ENCODE results near the gene TMPRSS13. TPM values are rescaled to one million over a fixed set of nuclear protein-coding genes. Genes with fewer than 3 reads are reported as not detected.

Gene TMPRSS13
- total and polyA plus RNA-seq, 2 donors = 1.5 to 3.5 TPM

DNA sequence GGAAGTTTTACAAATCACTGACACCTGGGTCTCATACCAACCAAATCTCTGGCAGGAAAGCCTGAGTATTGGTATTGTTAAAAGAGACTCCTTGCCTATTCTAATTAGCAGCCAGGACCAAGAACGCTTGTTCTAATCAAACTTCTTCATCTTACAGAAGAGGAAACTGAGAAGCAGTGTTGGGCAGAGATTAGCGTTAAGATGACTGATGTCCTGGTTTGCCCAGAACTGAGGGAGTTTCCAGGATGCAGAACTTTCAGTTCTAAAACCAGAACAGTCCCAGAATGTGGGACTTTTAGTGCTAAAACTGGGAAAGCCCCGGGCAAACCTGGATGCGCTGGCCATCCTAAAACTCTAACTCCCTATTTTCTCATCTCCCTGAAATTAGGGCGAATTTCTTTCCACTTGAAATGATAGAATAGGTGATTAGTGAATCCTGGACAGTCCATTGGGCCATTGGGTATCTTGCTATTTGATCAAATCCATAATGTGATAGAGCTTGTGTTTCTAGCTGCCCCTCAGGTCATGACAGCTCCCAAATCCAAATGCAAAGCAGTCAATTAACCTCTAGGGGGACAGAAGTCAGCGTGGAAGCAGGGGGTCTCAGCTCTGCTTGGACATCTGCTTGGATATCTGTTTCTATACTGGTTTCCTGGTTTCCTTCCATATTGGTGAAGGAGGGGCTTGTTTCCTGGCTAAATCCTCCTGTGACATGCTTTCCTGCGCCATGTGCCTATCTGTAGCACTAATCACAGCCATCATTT, 16.0 kb upstream of the TMPRSS13 start:
- no peaks in the 10 kb centered on the region for H3K36me3 ChIP-seq (ENCODE audit: control insufficient read depth in 2 of 2, insufficient read depth in 2 of 2, low read length in 1 of 2)
- no peak overlapping the region for H3K4me3 ChIP-seq (ENCODE audit: low read length in 2 of 2)
- no peaks in the 10 kb centered on the region for H3K27me3 ChIP-seq (ENCODE audit: control insufficient read depth in 2 of 2, insufficient read depth in 1 of 2, low read length in 1 of 2)
- no peak overlapping the region for H3K27ac ChIP-seq (ENCODE audit: low read depth in 1 of 2, low read length in 1 of 2)
- peaks cover 18 to 40% of the 10 kb centered on the region in 2 donors for H3K4me1 ChIP-seq (ENCODE audit: control insufficient read depth in 2 of 2, insufficient read depth in 2 of 2, low read length in 2 of 2)
- DNase-seq (ENCODE audit: low read depth in 6 of 9, low spot score in 9 of 9) = no peak
- WGBS = 54% methylated on average over 7 of the region's 7 CpGs
- no peaks in the 10 kb centered on the region for H3K9me3 ChIP-seq (ENCODE audit: control insufficient read depth in 2 of 2, insufficient read depth in 1 of 2, low read length in 1 of 2)

- 88% methylated on average over 5 of the region's 5 CpGs for WGBS
- Histone ChIP-seq H3K27ac (ENCODE audit: low read depth in 1 of 2, low read length in 1 of 2) (no peak overlapping the region), H3K4me1 (ENCODE audit: control insufficient read depth in 2 of 2, insufficient read depth in 2 of 2, low read length in 2 of 2) (peaks cover 11 to 34% of the 10 kb centered on the region in 2 donors), H3K36me3 (ENCODE audit: control insufficient read depth in 2 of 2, insufficient read depth in 2 of 2, low read length in 1 of 2) (no peaks in the 10 kb centered on the region), H3K27me3 (ENCODE audit: control insufficient read depth in 2 of 2, insufficient read depth in 1 of 2, low read length in 1 of 2) (no peaks in the 10 kb centered on the region), H3K4me3 (ENCODE audit: low read length in 2 of 2) (no peak overlapping the region), H3K9me3 (ENCODE audit: control insufficient read depth in 2 of 2, insufficient read depth in 1 of 2, low read length in 1 of 2) (no peaks in the 10 kb centered on the region)
- DNase-seq (ENCODE audit: low read depth in 6 of 9, low spot score in 9 of 9) = no peak
These were observed 15.4 kb upstream of the TMPRSS13 start for GRCh38 chr11:117944554-117944953.

GRCh38 chr11:117941976-117942654, 12.9 kb upstream of the TMPRSS13 start:
- Histone ChIP-seq H3K4me1 (ENCODE audit: control insufficient read depth in 2 of 2, insufficient read depth in 2 of 2, low read length in 2 of 2) (peaks cover 2 to 16% of the 10 kb centered on the region in 2 donors), H3K9me3 (ENCODE audit: control insufficient read depth in 2 of 2, insufficient read depth in 1 of 2, low read length in 1 of 2) (no peaks in the 10 kb centered on the region), H3K36me3 (ENCODE audit: control insufficient read depth in 2 of 2, insufficient read depth in 2 of 2, low read length in 1 of 2) (no peaks in the 10 kb centered on the region), H3K27ac (ENCODE audit: low read depth in 1 of 2, low read length in 1 of 2) (no peak overlapping the region), H3K4me3 (ENCODE audit: low read length in 2 of 2) (no peak overlapping the region), H3K27me3 (ENCODE audit: control insufficient read depth in 2 of 2, insufficient read depth in 1 of 2, low read length in 1 of 2) (no peaks in the 10 kb centered on the region)
- WGBS = 93% methylated on average over 6 of the region's 6 CpGs
- no peak for DNase-seq (ENCODE audit: low read depth in 6 of 9, low spot score in 9 of 9)

GRCh38 chr11:117941163-117941707, 12.0 kb upstream of the TMPRSS13 start:
- Histone ChIP-seq H3K4me3 (ENCODE audit: low read length in 2 of 2) (no peak overlapping the region), H3K9me3 (ENCODE audit: control insufficient read depth in 2 of 2, insufficient read depth in 1 of 2, low read length in 1 of 2) (no peaks in the 10 kb centered on the region), H3K27ac (ENCODE audit: low read depth in 1 of 2, low read length in 1 of 2) (no peak overlapping the region), H3K27me3 (ENCODE audit: control insufficient read depth in 2 of 2, insufficient read depth in 1 of 2, low read length in 1 of 2) (no peaks in the 10 kb centered on the region), H3K36me3 (ENCODE audit: control insufficient read depth in 2 of 2, insufficient read depth in 2 of 2, low read length in 1 of 2) (no peaks in the 10 kb centered on the region), H3K4me1 (ENCODE audit: control insufficient read depth in 2 of 2, insufficient read depth in 2 of 2, low read length in 2 of 2) (peaks cover 0 to 9% of the 10 kb centered on the region in 2 donors)
- no peak for DNase-seq (ENCODE audit: low read depth in 6 of 9, low spot score in 9 of 9)
- 95% methylated on average over 4 of the region's 4 CpGs for WGBS

DNA sequence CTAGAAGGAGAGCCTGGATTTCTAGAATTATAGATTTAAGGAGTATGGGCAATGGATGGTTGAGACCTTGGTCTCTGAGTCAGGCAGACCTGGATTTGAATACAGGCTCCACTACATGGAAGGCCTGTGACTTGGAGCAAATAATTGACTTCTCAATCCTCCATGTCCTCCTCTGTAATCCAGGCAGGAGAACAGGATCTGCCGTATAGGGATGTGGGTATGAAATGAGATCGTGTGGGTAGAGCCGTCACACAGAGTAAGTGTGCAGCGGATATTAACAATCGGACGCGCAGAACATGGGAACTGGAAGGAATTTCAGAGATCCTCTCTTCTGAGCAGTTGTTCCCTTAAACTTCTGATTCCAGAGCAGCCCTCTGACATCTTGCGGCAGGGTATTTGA, 11.5 kb upstream of the TMPRSS13 start:
- Histone ChIP-seq H3K9me3 (ENCODE audit: control insufficient read depth in 2 of 2, insufficient read depth in 1 of 2, low read length in 1 of 2) (no peaks in the 10 kb centered on the region), H3K36me3 (ENCODE audit: control insufficient read depth in 2 of 2, insufficient read depth in 2 of 2, low read length in 1 of 2) (no peaks in the 10 kb centered on the region)
- WGBS = 97% methylated on average over 8 of the region's 8 CpGs

GRCh38 chr11:117936973-117937372, 7.8 kb upstream of the TMPRSS13 start:
- Histone ChIP-seq H3K27ac (ENCODE audit: low read depth in 1 of 2, low read length in 1 of 2) (no peak overlapping the region), H3K27me3 (ENCODE audit: control insufficient read depth in 2 of 2, insufficient read depth in 1 of 2, low read length in 1 of 2) (no peaks in the 10 kb centered on the region), H3K36me3 (ENCODE audit: control insufficient read depth in 2 of 2, insufficient read depth in 2 of 2, low read length in 1 of 2) (no peaks in the 10 kb centered on the region), H3K4me3 (ENCODE audit: low read length in 2 of 2) (no peak overlapping the region), H3K4me1 (ENCODE audit: control insufficient read depth in 2 of 2, insufficient read depth in 2 of 2, low read length in 2 of 2) (peaks cover under 1 to 9% of the 10 kb centered on the region in 2 donors), H3K9me3 (ENCODE audit: control insufficient read depth in 2 of 2, insufficient read depth in 1 of 2, low read length in 1 of 2) (no peaks in the 10 kb centered on the region)
- DNase-seq (ENCODE audit: low read depth in 6 of 9, low spot score in 9 of 9) = no peak
- 92% methylated on average over 6 of the region's 6 CpGs for WGBS

More for the DNA sequence above, 11.5 kb upstream of the TMPRSS13 start:
- Histone ChIP-seq H3K27ac (ENCODE audit: low read depth in 1 of 2, low read length in 1 of 2) (no peak overlapping the region), H3K4me1 (ENCODE audit: control insufficient read depth in 2 of 2, insufficient read depth in 2 of 2, low read length in 2 of 2) (peaks cover 0 to 9% of the 10 kb centered on the region in 2 donors), H3K4me3 (ENCODE audit: low read length in 2 of 2) (no peak overlapping the region), H3K27me3 (ENCODE audit: control insufficient read depth in 2 of 2, insufficient read depth in 1 of 2, low read length in 1 of 2) (no peaks in the 10 kb centered on the region)
- no peak for DNase-seq (ENCODE audit: low read depth in 6 of 9, low spot score in 9 of 9)

DNA sequence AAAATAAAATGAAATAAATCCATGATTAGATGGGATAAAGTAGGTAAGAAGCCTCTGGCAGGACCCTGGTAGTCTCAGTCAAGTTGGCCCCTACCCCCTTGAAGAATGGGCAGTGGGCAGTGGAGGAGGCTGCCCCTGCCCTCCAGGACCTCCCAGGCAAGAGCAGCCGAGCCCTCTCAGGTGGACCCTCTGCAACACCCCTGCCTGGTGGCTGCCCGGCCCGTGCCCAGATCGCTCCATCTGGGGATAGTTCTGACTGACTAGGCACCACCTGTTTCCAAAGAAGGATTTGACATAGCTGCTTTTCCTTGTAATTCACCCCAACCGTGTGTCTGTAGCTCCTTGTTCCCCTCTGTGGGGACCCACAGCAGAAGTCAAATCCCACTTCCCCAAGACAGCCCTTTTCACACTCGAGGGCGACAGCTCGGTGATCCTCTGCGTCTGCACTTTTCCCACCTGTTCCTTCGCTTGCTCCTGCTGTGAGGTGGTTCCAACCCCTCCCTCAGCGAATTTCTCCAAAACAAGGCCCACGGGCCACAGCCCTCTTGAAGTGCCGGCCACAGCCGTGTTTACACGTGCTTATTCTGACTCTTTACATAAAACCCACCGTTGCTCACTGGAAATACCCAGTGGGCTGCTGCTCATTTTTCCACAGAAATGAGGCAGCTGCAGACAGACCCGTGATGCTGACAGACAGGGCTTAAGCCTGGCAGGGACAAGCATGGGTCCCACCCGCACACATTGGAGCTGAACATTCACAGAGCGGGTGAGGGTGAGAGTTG, 5.5 kb upstream of the TMPRSS13 start:
- no peak for DNase-seq (ENCODE audit: low read depth in 6 of 9, low spot score in 9 of 9)
- Histone ChIP-seq H3K4me1 (ENCODE audit: control insufficient read depth in 2 of 2, insufficient read depth in 2 of 2, low read length in 2 of 2) (peaks cover 16 to 32% of the 10 kb centered on the region in 2 donors), H3K36me3 (ENCODE audit: control insufficient read depth in 2 of 2, insufficient read depth in 2 of 2, low read length in 1 of 2) (no peaks in the 10 kb centered on the region), H3K9me3 (ENCODE audit: control insufficient read depth in 2 of 2, insufficient read depth in 1 of 2, low read length in 1 of 2) (no peaks in the 10 kb centered on the region), H3K27ac (ENCODE audit: low read depth in 1 of 2, low read length in 1 of 2) (no peak overlapping the region), H3K4me3 (ENCODE audit: low read length in 2 of 2) (no peak overlapping the region), H3K27me3 (ENCODE audit: control insufficient read depth in 2 of 2, insufficient read depth in 1 of 2, low read length in 1 of 2) (no peaks in the 10 kb centered on the region)
- 89% methylated on average over 19 of the region's 19 CpGs for WGBS

DNA sequence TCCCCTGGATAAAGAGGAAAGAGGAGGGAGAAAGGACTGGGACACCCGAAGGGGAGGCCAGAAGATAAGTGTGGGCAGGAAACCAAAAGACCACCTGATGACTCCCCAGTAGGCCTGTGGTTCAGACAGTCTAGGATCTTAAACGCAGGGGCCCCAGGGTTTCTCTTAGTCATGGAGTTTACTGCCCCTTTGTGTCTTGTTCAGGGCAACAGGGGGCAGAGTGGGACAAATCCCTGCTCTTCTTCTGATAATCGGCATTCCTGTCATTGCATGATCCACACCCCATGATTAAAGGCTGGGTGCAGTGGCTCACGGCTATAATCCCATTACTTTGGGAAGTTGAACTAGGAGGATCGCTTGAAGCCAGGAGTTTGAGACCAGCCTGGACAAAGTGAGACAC, 4.7 kb upstream of the TMPRSS13 start:
- H3K27ac ChIP-seq (ENCODE audit: low read depth in 1 of 2, low read length in 1 of 2) = no peak overlapping the region
- no peak overlapping the region for H3K4me3 ChIP-seq (ENCODE audit: low read length in 2 of 2)
- no peaks in the 10 kb centered on the region for H3K27me3 ChIP-seq (ENCODE audit: control insufficient read depth in 2 of 2, insufficient read depth in 1 of 2, low read length in 1 of 2)
- no peak for DNase-seq (ENCODE audit: low read depth in 6 of 9, low spot score in 9 of 9)
- H3K9me3 ChIP-seq (ENCODE audit: control insufficient read depth in 2 of 2, insufficient read depth in 1 of 2, low read length in 1 of 2) = no peaks in the 10 kb centered on the region
- H3K4me1 ChIP-seq (ENCODE audit: control insufficient read depth in 2 of 2, insufficient read depth in 2 of 2, low read length in 2 of 2) = peaks cover 19 to 40% of the 10 kb centered on the region in 2 donors
- H3K36me3 ChIP-seq (ENCODE audit: control insufficient read depth in 2 of 2, insufficient read depth in 2 of 2, low read length in 1 of 2) = no peaks in the 10 kb centered on the region
- WGBS = 61% methylated on average over 5 of the region's 5 CpGs

All from thymus (tissue), 11 donors.